Measurements from ENCODE around the gene RGCC. TPM values are rescaled to one million over a fixed set of nuclear protein-coding genes. Genes with fewer than 3 reads are reported as not detected.

Gene RGCC
- total RNA-seq, 1 experiment from 2014 or later = 48.6 TPM

DNA sequence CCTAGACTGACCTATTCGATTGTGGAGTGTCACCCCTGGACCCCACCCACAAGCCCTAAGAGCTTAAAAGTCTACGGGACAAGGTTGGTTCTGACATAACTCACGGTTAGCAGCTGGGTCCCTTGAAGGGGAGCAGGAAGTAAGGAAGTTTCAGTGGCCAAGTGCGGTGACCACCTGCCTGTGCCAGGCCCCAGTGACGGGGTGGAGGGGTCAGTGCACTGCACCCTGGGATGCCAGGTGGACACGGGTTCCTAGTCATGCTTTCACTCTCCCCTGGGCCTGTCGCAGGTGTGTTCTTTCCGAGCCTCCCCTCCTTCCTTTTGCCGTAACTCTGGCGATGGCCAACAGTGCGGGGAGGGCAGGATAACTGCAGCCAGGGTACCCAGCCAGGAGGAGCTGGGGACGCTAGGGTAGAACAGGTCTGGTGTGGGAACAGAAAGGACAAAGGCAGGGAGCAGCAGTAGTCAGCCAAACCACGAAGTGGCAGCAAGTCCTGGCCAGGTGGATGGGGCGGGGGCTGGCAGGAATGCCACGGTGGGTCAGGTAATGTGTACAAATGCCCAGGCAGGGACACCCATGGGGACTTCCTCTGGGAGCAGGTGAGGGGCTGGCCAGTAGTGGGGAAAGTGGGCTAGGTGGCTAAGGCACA lies 58.3 kb downstream of the RGCC start:
- DNase-seq (ENCODE audit: low spot score) = no peak

DNA sequence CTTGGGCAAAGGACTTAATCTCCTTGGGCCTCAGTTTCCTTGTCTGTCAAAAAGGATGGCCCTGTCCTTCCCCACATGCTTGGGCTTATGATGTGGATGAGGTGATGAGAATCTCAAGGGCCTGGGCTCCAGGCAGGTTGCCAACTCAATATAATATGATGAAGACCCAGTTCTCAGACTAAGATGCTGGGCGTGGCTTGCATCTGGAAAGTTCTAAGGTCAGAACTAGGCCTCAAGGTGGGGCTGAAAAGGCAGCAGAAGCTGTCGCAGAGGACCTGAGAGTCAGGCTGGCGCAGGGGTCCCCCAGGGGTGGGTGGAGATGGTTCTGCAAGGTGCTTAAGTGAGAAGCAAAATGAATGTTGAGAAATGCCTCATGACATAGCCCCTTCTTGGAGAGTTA lies 58.8 kb downstream of the RGCC start:
- no peak for DNase-seq (ENCODE audit: low spot score)

DNA sequence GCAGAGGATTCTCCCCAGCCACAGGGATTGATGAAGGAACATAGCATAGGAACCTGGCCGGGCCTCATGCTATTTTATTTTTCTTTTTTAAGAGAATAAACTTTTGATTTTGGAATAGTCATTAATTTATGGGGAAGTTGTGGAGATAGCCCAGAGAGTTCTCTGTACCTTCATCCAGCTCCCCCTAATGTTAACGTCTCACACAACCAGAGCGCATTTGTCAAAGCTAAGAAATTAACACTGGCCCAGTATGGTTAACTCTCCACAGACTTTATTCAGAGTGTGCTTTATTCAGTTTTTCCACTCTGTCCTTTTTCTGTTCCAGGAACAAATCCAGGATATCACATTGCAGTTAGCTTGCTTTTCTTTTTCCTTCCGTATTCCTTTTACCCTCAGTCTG lies 59.4 kb downstream of the RGCC start:
- no peak for DNase-seq (ENCODE audit: low spot score)

DNA sequence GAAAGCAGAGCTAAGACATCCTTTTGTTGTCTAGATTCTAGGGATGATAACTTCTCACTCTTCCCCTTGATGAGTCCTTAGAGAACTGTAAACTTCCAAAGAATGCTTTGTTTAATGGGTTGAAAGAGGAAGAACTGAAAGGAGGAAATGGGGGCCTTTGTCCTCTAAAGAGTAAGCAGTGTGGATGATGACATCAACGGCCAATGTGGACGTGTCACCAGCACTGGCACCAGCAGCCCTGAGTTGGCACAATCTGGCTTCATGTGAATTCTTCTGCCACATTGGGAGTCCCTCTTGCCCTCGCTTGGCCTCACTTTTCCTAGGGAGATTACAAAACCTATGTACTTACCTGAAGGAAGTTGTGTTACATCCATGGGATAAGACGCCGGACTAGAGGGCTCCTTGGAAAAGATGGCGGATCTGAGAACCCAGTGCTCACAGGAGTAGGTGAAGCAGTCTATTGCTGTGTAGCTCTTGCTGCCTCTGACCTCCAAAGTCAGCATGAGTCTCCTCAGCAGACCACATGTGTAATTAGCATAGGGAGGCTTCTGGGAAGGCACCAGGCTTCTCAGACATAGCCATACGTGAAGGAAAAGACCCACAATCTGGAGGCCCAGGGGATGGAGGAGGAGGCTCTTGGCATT lies 62.8 kb downstream of the RGCC start:
- no peak for DNase-seq (ENCODE audit: low spot score)

Other genes starting within 250 kb of the RGCC start
- gene MTRF1, start 194.0 kb upstream of the RGCC start, total RNA-seq (2014; rRNA removed; shearing (Covaris generic)) = 10.7 and 10.9 TPM in 2 replicates
- 8.0 and 10.9 TPM in 2 replicates for gene NAA16, start 146.3 kb upstream of the RGCC start, total RNA-seq (2014; rRNA removed; shearing (Covaris generic))